IMR-90 (cell line): ENCODE data around the gene FUBP1. TPM values are rescaled to one million over a fixed set of nuclear protein-coding genes. Genes with fewer than 3 reads are reported as not detected.

Source experiments
- ATAC-seq: fragments of 200-7000 bp; cut with Tn5 transposase; 2 replicates; pipeline ENCODE4 v1.9.1; 2020; ENCODE audit warnings: low read depth, mild to moderate bottlenecking, moderate library complexity
- BruUV-seq: library from RNA; stranded (reverse); fragments of 400-500 nt; replicated peaks from 2 replicates; lab custom pipeline; 2021; lab: Mats Ljungman, UMichigan
- CTCF ChIA-PET: fragments of 300-600 bp; formaldehyde crosslinking; extraction: SDS; loops from one replicate; lab custom pipeline; 2021; ENCODE audit warnings: antibody characterized with exemption; lab: Yijun Ruan, JAX
- POLR2A ChIA-PET: fragments of 300-600 bp; sonication (Branson Sonifier 250); formaldehyde crosslinking; loops from one replicate; lab custom pipeline; 2022; ENCODE audit warnings: antibody characterized with exemption; ENCODE audit not compliant: unreplicated experiment; lab: Charles Lee
- DNase-seq: peaks from one replicate; pipeline ENCODE4 v3.0.0; 2013
- H2AFZ ChIP-seq: replicated peaks from 2 replicates; pipeline ENCODE3; 2013; ENCODE audit warnings: low read length, mild to moderate bottlenecking; ENCODE audit not compliant: poor library complexity
- H2AK5ac ChIP-seq: 2 replicates; pipeline ENCODE4 v1.6.1; 2013; ENCODE audit warnings: low read depth, low read length, inconsistent platforms
- H2AK9ac ChIP-seq: replicated peaks from 2 replicates; pipeline ENCODE3; 2013; ENCODE audit warnings: mild to moderate bottlenecking, low read depth, low read length, moderate library complexity; ENCODE audit not compliant: poor library complexity
- H2BK120ac ChIP-seq: 2 replicates; pipeline ENCODE4 v1.6.1; 2013; ENCODE audit warnings: low read depth, low read length, inconsistent platforms
- H2BK15ac ChIP-seq: 3 replicates; pipeline ENCODE4 v1.6.1; 2013; ENCODE audit warnings: low read depth, low read length, inconsistent platforms
- H2BK20ac ChIP-seq: 2 replicates; pipeline ENCODE4 v1.6.1; 2013; ENCODE audit warnings: low read depth, mild to moderate bottlenecking, inconsistent platforms, low read length, moderate library complexity
- H2BK5ac ChIP-seq: 2 replicates; pipeline ENCODE4 v1.6.1; 2013; ENCODE audit warnings: mild to moderate bottlenecking, low read depth, low read length, inconsistent platforms; ENCODE audit not compliant: poor library complexity, severe bottlenecking
- H3K14ac ChIP-seq: replicated peaks from 2 replicates; pipeline ENCODE4 v1.6.1; 2013; ENCODE audit warnings: low read depth, low read length, inconsistent platforms
- H3K18ac ChIP-seq: 2 replicates; pipeline ENCODE4 v1.6.1; 2013; ENCODE audit warnings: low read depth, low read length, control low read depth
- H3K23ac ChIP-seq: 2 replicates; pipeline ENCODE4 v1.6.1; 2013; ENCODE audit warnings: low read depth, low read length, inconsistent platforms
- H3K27ac ChIP-seq: 2 replicates; pipeline ENCODE4 v1.5.1; 2013; ENCODE audit warnings: mild to moderate bottlenecking, control low read depth, low read length; ENCODE audit not compliant: insufficient read depth
- H3K27me3 ChIP-seq: 2 replicates; pipeline ENCODE4 v1.6.1; 2013; ENCODE audit warnings: low read length; ENCODE audit not compliant: control insufficient read depth, insufficient read depth
- H3K36me3 ChIP-seq: 2 replicates; pipeline ENCODE4 v1.6.1; 2013; ENCODE audit warnings: low read length, mixed read lengths; ENCODE audit not compliant: control insufficient read depth, insufficient read depth
- H3K4ac ChIP-seq: 2 replicates; pipeline ENCODE4 v1.6.1; 2013; ENCODE audit warnings: low read depth, low read length, inconsistent platforms
- H3K4me1 ChIP-seq: 2 replicates; pipeline ENCODE4 v1.6.1; 2013; ENCODE audit warnings: low read length, mixed read lengths; ENCODE audit not compliant: control insufficient read depth, insufficient read depth
- H3K4me2 ChIP-seq: 2 replicates; pipeline ENCODE4 v1.6.1; 2013; ENCODE audit warnings: low read depth, mild to moderate bottlenecking, control low read depth, low read length, moderate library complexity
- H3K4me3 ChIP-seq: 2 replicates; pipeline ENCODE4 v1.5.1; 2013; ENCODE audit warnings: low read depth, mild to moderate bottlenecking, control low read depth, low read length, moderate library complexity; ENCODE audit not compliant: insufficient read depth
- H3K56ac ChIP-seq: 2 replicates; pipeline ENCODE4 v1.6.1; 2013; ENCODE audit warnings: low read length, inconsistent platforms; ENCODE audit not compliant: insufficient read depth; ENCODE audit errors: extremely low read depth
- H3K79me1 ChIP-seq, 2 experiments: 2 replicates each; pipeline ENCODE4 v1.6.1; 2013; ENCODE audit warnings: low read length in 2 of 2, inconsistent platforms in 1 of 2, low read depth in 1 of 2
- H3K9ac ChIP-seq: 2 replicates; pipeline ENCODE4 v1.6.1; 2013; ENCODE audit warnings: low read depth, low read length, control low read depth
- H3K9me1 ChIP-seq: 2 replicates; pipeline ENCODE4 v1.6.1; 2013; ENCODE audit warnings: low read length, inconsistent platforms; ENCODE audit not compliant: insufficient read depth
- H3K9me3 ChIP-seq: 2 replicates; pipeline ENCODE4 v1.6.1; 2013; ENCODE audit warnings: low read length; ENCODE audit not compliant: control insufficient read depth, insufficient read depth
- H4K20me1 ChIP-seq: 2 replicates; pipeline ENCODE4 v1.6.1; 2013; ENCODE audit warnings: low read length, inconsistent platforms; ENCODE audit not compliant: insufficient read depth
- H4K5ac ChIP-seq: 2 replicates; pipeline ENCODE4 v1.6.1; 2013; ENCODE audit warnings: mild to moderate bottlenecking, low read depth, low read length, control low read depth
- H4K8ac ChIP-seq, 2 experiments: 2 replicates each; pipeline ENCODE4 v1.6.1; 2013; ENCODE audit warnings: low read depth in 2 of 2, low read length in 2 of 2, control low read depth in 1 of 2, inconsistent platforms in 1 of 2
- H4K91ac ChIP-seq: 2 replicates; pipeline ENCODE4 v1.6.1; 2013; ENCODE audit warnings: low read depth, low read length, inconsistent platforms; ENCODE audit not compliant: insufficient read depth
- BHLHE40 ChIP-seq: fragments of 150-350 bp; IDR thresholded peaks from 2 replicates; pipeline ENCODE4 v1.6.1; 2016; ENCODE audit warnings: mild to moderate bottlenecking, low read depth, low read length
- CEBPB ChIP-seq: IDR thresholded peaks from 2 replicates; pipeline ENCODE4 v1.6.1; 2012; ENCODE audit warnings: low read depth, low read length, improper control_type of control experiment
- CHD1 ChIP-seq: IDR thresholded peaks from 2 replicates; pipeline ENCODE4 v1.6.1; 2012; ENCODE audit warnings: low read depth, low read length, improper control_type of control experiment
- FOS ChIP-seq: fragments of 150-350 bp; IDR thresholded peaks from 2 replicates; pipeline ENCODE4 v1.6.1; 2016; ENCODE audit warnings: low read depth, low read length
- MAFK ChIP-seq: IDR thresholded peaks from 2 replicates; pipeline ENCODE4 v1.6.1; 2012; ENCODE audit warnings: low read depth, low read length, improper control_type of control experiment
- MAZ ChIP-seq: IDR thresholded peaks from 2 replicates; pipeline ENCODE4 v1.6.1; 2012; ENCODE audit warnings: low read depth, mild to moderate bottlenecking, low read length, improper control_type of control experiment, moderate library complexity, borderline replicate concordance
- MXI1 ChIP-seq: IDR thresholded peaks from 2 replicates; pipeline ENCODE4 v1.6.1; 2012; ENCODE audit warnings: low read depth, mild to moderate bottlenecking, low read length, moderate library complexity, borderline replicate concordance
- POLR2A ChIP-seq: IDR thresholded peaks from 2 replicates; pipeline ENCODE4 v1.6.1; 2012; ENCODE audit warnings: mild to moderate bottlenecking, low read depth, low read length
- RAD21 ChIP-seq: IDR thresholded peaks from 2 replicates; pipeline ENCODE4 v1.6.1; 2012; ENCODE audit warnings: low read length, improper control_type of control experiment
- RCOR1 ChIP-seq: IDR thresholded peaks from 2 replicates; pipeline ENCODE4 v1.6.1; 2012; ENCODE audit warnings: mild to moderate bottlenecking, low read length, improper control_type of control experiment; ENCODE audit not compliant: insufficient replicate concordance
- RFX5 ChIP-seq: IDR thresholded peaks from 2 replicates; pipeline ENCODE4 v1.8.0; 2012; ENCODE audit warnings: low read depth, mild to moderate bottlenecking, low read length, moderate library complexity
- WGBS, 2 experiments: methylation state at CpG; one replicate each; pipeline versions ENCODE4 v1.1.5 to v1.1.7; 2013; ENCODE audit warnings: missing lambda C conversion rate in 2 of 2; ENCODE audit not compliant: insufficient read length in 1 of 2; ENCODE audit errors: extremely low coverage in 2 of 2; 5-methylcytosine and 5-hydroxymethylcytosine counted together
- dilution Hi-C: fragments of 300-500 bp; cut with HindIII; formaldehyde crosslinking; loops from one replicate; pipeline ENCODE4 v1.14.3; 2018; ENCODE audit warnings: low sequenced_read_pairs; ENCODE audit not compliant: unreplicated experiment
- in situ Hi-C: fragments of 300-500 bp; cut with MboI; formaldehyde crosslinking; loops from 3 replicates; pipeline ENCODE4 v1.14.3; 2019; ENCODE audit warnings: low sequenced_read_pairs, inconsistent platforms, mixed read lengths
- intact Hi-C: fragments of 100-400 bp; cut with micrococcal nuclease; formaldehyde crosslinking; loops from 2 replicates; pipeline ENCODE4 v1.10.0; 2022
- polyA plus RNA-seq, 3 experiments: library from polyadenylated mRNA; depleted of rRNA; stranded (reverse); fragments of >200 nt; gene quantifications; 2 replicates each; pipeline ENCODE4 v1.2.3, GENCODE V29; 2012; ENCODE audit warnings: low replicate concordance in 1 of 3
- total RNA-seq: library from RNA; depleted of rRNA; stranded (reverse); fragments of >200 nt; gene quantifications from 2 replicates; pipeline ENCODE4 v1.2.3, GENCODE V29; 2012
- TF ChIP-seq, protein P1 (sequence below): fragments of 150-350 bp; IDR thresholded peaks from 2 replicates; pipeline ENCODE4 v1.6.1; 2016; ENCODE audit warnings: low read depth, mild to moderate bottlenecking, low read length, moderate library complexity, borderline replicate concordance
- TF ChIP-seq, protein P2 (sequence below): conservative IDR thresholded peaks from 2 replicates; pipeline ENCODE4 v1.5.1; 2012; ENCODE audit warnings: mild to moderate bottlenecking, low read depth, low read length, improper control_type of control experiment
- TF ChIP-seq, protein P3 (sequence below): fragments of 150-350 bp; IDR thresholded peaks from 2 replicates; pipeline ENCODE4 v1.6.1; 2017; ENCODE audit warnings: mild to moderate bottlenecking, antibody characterized with exemption, low read length, low read depth

FUBP1 gene
- total and polyA plus RNA-seq, 2 of the 4 experiments (the other 2 are of a cell fraction) = 94.7 to 129 TPM

DNA sequence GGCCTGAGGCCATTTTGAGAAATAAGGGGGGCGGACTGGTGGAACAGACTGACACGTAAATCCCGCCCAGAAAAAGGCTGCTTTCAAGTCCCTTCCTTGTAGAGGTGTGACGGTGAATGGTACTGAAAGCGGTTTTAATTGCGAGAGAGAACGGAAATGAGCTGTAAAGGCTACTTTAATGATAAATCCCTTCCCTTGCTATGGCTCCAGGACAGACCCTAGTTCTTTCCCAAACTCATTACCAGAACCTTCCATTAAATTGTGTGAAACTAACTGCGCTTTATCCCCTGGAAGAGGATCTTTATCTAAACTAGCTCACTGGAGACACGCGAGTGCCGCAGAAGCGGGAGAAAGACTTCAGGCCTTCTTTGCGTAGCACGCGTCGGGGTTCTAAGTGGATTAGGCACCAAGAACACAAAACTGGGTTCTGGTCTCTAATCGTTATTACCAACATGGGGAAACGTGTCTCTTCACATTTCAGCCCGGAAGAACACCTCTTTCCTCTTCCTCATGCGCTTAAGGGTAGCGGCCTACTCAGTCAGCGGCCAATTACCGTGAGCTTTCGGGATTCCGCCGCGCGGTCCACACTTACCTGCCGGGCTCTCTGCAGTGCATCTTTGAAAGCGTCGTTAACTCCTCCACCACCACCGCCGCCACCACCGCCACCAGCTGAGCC is 441 bp downstream of the FUBP1 start:
- ChIA-PET CTCF (interaction anchor here (0.6 to 1.4 kb wide), 6 partner anchors 12 to 71 kb away, joined by 3 to 4 read pairs (median 4); no protein-coding TSS in a partner anchor), POLR2A (interaction anchor here (0.5 to 1.2 kb wide), 4 partner anchors 26 to 493 kb away, joined by 3 to 27 read pairs (median 8); partner anchors contain the start of gene DNAJB4)
- Histone ChIP-seq H3K79me1 (peaks cover 0 to 12% of the 10 kb centered on the region in 2 experiments; a peak in 2 of 4 replicates), H3K4me3 (peak overlapping the region; percentile 62), H3K36me3 (peaks cover 8% of the 10 kb centered on the region), H2AFZ (peak overlapping the region; percentile 93), H3K56ac (peak overlapping the region; percentile 97), H4K5ac (peak overlapping the region; percentile 89), H4K8ac (peak overlapping the region; percentile 90 to 95), H3K14ac (peak overlapping the region; percentile 99), H3K27me3 (no peaks in the 10 kb centered on the region), H3K27ac (peak overlapping the region; percentile 92), H3K18ac (peak overlapping the region; percentile 70), H2AK5ac (peak overlapping the region; percentile 84), H3K9ac (peak overlapping the region; percentile 96), H3K4me2 (peak overlapping the region; percentile 51), H2AK9ac (peak overlapping the region; percentile 98), H2BK5ac (peak overlapping the region; percentile 88), H2BK20ac (no peak overlapping the region), H2BK120ac (peak overlapping the region; percentile 63), H4K20me1 (peaks cover 47% of the 10 kb centered on the region), H3K23ac (peak overlapping the region; percentile 97), H3K4ac (peak overlapping the region; percentile 97), H3K9me1 (peaks cover 2% of the 10 kb centered on the region; the same call in 1 of the 2 replicates), H3K4me1 (0 out of 2 replicates have a peak, but pooled peaks cover 2% of the 10 kb centered on the region), H3K9me3 (no peaks in the 10 kb centered on the region), H2BK15ac (peak overlapping the region; percentile 22; the same call in 2 of the 3 replicates), H4K91ac (peak overlapping the region; percentile 92)
- 0% methylated on average over 8 of the region's 34 CpGs; no CpG with 5 or more reads in 1 of the 2 experiments for WGBS, 2 experiments
- DNase-seq = peak; percentile 95
- TSS peak; percentile 74 for BruUV-seq
- intact Hi-C loops (no loop called here), in situ Hi-C loops (loop anchor here (10.0 kb wide), 1 partner anchor 136 kb away; no protein-coding TSS in a partner anchor), dilution Hi-C loops (no loop called here)
- ATAC-seq = peak; percentile 40
- TF ChIP-seq POLR2A (peak; percentile 26; the same call in 1 of the 2 replicates), RFX5 (no peak), BHLHE40 (no peak), CEBPB (no peak), MAZ (no peak), MAFK (no peak), RCOR1 (no peak), MXI1 (peak; percentile 63; the same call in 1 of the 2 replicates), RAD21 (no peak), FOS (no peak), CHD1 (peak; percentile 47; the same call in 1 of the 2 replicates)
- TF ChIP-seq, protein P1, sequence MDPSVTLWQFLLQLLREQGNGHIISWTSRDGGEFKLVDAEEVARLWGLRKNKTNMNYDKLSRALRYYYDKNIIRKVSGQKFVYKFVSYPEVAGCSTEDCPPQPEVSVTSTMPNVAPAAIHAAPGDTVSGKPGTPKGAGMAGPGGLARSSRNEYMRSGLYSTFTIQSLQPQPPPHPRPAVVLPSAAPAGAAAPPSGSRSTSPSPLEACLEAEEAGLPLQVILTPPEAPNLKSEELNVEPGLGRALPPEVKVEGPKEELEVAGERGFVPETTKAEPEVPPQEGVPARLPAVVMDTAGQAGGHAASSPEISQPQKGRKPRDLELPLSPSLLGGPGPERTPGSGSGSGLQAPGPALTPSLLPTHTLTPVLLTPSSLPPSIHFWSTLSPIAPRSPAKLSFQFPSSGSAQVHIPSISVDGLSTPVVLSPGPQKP = no peak
- TF ChIP-seq, protein P2, sequence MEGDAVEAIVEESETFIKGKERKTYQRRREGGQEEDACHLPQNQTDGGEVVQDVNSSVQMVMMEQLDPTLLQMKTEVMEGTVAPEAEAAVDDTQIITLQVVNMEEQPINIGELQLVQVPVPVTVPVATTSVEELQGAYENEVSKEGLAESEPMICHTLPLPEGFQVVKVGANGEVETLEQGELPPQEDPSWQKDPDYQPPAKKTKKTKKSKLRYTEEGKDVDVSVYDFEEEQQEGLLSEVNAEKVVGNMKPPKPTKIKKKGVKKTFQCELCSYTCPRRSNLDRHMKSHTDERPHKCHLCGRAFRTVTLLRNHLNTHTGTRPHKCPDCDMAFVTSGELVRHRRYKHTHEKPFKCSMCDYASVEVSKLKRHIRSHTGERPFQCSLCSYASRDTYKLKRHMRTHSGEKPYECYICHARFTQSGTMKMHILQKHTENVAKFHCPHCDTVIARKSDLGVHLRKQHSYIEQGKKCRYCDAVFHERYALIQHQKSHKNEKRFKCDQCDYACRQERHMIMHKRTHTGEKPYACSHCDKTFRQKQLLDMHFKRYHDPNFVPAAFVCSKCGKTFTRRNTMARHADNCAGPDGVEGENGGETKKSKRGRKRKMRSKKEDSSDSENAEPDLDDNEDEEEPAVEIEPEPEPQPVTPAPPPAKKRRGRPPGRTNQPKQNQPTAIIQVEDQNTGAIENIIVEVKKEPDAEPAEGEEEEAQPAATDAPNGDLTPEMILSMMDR = no peak
- TF ChIP-seq, protein P3, sequence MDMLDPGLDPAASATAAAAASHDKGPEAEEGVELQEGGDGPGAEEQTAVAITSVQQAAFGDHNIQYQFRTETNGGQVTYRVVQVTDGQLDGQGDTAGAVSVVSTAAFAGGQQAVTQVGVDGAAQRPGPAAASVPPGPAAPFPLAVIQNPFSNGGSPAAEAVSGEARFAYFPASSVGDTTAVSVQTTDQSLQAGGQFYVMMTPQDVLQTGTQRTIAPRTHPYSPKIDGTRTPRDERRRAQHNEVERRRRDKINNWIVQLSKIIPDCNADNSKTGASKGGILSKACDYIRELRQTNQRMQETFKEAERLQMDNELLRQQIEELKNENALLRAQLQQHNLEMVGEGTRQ = no peak
